Measurements from ENCODE around the gene CEP76.

DNA sequence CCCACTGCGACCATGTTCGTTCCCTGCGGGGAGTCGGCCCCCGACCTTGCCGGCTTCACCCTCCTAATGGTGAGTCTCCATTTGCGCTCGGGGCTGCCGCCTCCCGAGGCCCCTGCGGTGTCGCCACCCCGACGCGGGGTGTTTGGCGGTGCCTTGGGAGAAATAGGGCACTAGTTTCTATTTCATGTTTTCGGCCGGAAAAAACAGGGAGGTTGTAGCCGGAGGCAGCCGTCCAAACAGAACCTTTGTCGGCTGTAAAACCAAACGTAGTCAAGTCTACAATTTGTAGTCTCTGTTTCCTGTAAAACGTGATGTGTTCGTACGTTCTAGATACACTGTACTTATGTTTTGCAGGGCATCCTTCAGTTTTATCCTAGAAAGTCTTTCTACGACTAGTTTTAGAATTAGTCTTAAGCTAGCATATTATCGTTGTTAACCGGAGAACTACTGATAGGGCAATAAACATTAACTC, 609 bp upstream of the CEP76 start:
- TF ChIP-seq, protein P1, sequence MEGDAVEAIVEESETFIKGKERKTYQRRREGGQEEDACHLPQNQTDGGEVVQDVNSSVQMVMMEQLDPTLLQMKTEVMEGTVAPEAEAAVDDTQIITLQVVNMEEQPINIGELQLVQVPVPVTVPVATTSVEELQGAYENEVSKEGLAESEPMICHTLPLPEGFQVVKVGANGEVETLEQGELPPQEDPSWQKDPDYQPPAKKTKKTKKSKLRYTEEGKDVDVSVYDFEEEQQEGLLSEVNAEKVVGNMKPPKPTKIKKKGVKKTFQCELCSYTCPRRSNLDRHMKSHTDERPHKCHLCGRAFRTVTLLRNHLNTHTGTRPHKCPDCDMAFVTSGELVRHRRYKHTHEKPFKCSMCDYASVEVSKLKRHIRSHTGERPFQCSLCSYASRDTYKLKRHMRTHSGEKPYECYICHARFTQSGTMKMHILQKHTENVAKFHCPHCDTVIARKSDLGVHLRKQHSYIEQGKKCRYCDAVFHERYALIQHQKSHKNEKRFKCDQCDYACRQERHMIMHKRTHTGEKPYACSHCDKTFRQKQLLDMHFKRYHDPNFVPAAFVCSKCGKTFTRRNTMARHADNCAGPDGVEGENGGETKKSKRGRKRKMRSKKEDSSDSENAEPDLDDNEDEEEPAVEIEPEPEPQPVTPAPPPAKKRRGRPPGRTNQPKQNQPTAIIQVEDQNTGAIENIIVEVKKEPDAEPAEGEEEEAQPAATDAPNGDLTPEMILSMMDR (IDR thresholded peaks at IDR 0.05): no peak
- no peak for TF ChIP-seq POLR2A (IDR thresholded peaks at IDR 0.05)

All from Peyer's patch (tissue), 4 donors.